Iris pigment epithelial cell (primary cell): Measurements from ENCODE around the gene MKI67.
"Not testable (repeated sequence)": the region's sequence is repeated elsewhere in the genome, so short reads cannot be mapped to it uniquely, and the experiment has no call there.

Source experiments
- DNase-seq: peaks from one replicate; pipeline ENCODE4 v3.0.0-alpha.2; 2011; ENCODE audit warnings: low read depth

MKI67 gene

GRCh38 chr10:128125944-128126764 lies at the start of gene MKI67:
MKI67 (minus strand) TSS chr10:128126423; CDS start chr10:128125667, 756 bp downstream.
- peak; percentile 87 for DNase-seq

GRCh38 chr10:128174581-128175559 lies 48.6 kb upstream of the MKI67 start:
- DNase-seq: no peak

- DNase-seq: peak; percentile 22
Observed at GRCh38 chr10:128173386-128173785, 47.2 kb upstream of the MKI67 start.

- no peak for DNase-seq
Observed at GRCh38 chr10:128172756-128173155, 46.5 kb upstream of the MKI67 start.

- no peak for DNase-seq
Observed at GRCh38 chr10:128169811-128170379, 43.7 kb upstream of the MKI67 start.

GRCh38 chr10:128167926-128168520 lies 41.8 kb upstream of the MKI67 start:
- DNase-seq: no peak

GRCh38 chr10:128167123-128167522 lies 40.9 kb upstream of the MKI67 start:
- not testable (repeated sequence) for DNase-seq

GRCh38 chr10:128166151-128166550 lies 39.9 kb upstream of the MKI67 start:
- DNase-seq: no peak

- DNase-seq: no peak
Observed at GRCh38 chr10:128165536-128165935, 39.3 kb upstream of the MKI67 start.

- no peak for DNase-seq
Observed at GRCh38 chr10:128163701-128164100, 37.5 kb upstream of the MKI67 start.

GRCh38 chr10:128161031-128161430 lies 34.8 kb upstream of the MKI67 start:
- no peak for DNase-seq

- no peak for DNase-seq
Observed at GRCh38 chr10:128160297-128160711, 34.1 kb upstream of the MKI67 start.

- DNase-seq: no peak
Observed at GRCh38 chr10:128158021-128158795, 32.0 kb upstream of the MKI67 start.

- no peak for DNase-seq
Observed at GRCh38 chr10:128156999-128157755, 31.0 kb upstream of the MKI67 start.

GRCh38 chr10:128152741-128153580 lies 26.7 kb upstream of the MKI67 start:
- no peak for DNase-seq

GRCh38 chr10:128151031-128151430 lies 24.8 kb upstream of the MKI67 start:
- DNase-seq: no peak

GRCh38 chr10:128150561-128150960 lies 24.3 kb upstream of the MKI67 start:
- DNase-seq: no peak

- DNase-seq: peak; percentile 51
Observed at GRCh38 chr10:128150045-128150493, 23.8 kb upstream of the MKI67 start.

GRCh38 chr10:128149267-128150014 lies 23.2 kb upstream of the MKI67 start:
- no peak for DNase-seq
